ENCODE measurements around the gene PKNOX2.
A peak's percentile ranks its signal among the peaks of the same experiment; 100 is the strongest.

PKNOX2 gene

DNA sequence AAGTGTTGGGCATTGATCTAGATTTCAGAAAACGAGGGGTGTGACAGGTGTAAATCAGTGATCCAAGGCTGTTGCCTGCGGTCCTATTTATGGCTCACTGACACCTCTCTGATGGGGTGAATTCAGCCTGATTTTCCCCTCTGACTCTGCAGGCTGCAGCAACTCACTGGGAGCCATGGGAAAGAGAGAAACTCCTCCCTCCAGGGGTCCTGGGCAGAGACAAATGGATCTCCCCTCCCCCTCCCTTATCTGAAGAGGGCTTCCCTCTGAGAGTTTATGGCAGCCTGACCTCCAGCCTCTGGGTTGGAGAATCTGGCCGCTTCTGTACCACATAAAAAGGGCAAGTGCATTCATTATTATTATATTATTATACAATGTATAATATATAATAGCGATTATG is 1.8 kb upstream of the PKNOX2 start:
- TF ChIP-seq ZFX (IDR thresholded peaks at IDR 0.05): no peak
- TF ChIP-seq, protein P1, sequence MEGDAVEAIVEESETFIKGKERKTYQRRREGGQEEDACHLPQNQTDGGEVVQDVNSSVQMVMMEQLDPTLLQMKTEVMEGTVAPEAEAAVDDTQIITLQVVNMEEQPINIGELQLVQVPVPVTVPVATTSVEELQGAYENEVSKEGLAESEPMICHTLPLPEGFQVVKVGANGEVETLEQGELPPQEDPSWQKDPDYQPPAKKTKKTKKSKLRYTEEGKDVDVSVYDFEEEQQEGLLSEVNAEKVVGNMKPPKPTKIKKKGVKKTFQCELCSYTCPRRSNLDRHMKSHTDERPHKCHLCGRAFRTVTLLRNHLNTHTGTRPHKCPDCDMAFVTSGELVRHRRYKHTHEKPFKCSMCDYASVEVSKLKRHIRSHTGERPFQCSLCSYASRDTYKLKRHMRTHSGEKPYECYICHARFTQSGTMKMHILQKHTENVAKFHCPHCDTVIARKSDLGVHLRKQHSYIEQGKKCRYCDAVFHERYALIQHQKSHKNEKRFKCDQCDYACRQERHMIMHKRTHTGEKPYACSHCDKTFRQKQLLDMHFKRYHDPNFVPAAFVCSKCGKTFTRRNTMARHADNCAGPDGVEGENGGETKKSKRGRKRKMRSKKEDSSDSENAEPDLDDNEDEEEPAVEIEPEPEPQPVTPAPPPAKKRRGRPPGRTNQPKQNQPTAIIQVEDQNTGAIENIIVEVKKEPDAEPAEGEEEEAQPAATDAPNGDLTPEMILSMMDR (conservative IDR thresholded peaks at IDR 0.05): no peak
- no peak overlapping the region for H3K27ac ChIP-seq

DNA sequence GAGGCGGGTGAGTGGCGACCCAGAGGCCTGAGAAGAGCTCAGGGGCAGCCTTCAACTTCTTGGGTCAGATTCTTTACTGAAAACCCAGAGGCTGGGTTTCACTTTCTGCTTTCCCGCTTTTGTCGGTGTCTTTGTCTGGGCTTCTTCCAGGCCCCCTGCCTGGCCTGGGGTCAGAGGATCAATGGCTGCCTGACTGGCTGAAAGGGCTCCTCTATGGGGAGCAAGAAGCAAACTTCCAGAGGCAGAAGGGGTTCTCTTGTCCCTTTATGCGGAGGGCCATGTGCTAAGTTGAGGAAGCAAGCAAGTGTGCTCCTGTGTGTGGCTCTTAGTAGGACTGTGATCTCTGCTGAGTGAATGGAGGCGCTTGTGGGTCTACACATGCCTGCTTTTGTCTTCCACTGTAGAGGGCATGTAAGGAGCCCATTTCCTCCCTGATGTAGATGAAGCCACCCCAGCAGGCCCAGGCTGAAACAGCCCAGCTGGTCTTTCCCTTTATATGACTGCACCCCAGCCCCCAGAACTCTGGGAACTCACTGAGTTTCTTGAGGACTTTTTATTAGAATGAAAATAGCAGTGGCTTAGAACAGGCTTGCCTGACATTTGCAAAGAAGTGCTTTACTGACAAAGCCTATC is 1.0 kb upstream of the PKNOX2 start:
- TF ChIP-seq ZFX (IDR thresholded peaks at IDR 0.05): no peak
- TF ChIP-seq, protein P1 (conservative IDR thresholded peaks at IDR 0.05): no peak
- no peak overlapping the region for H3K27ac ChIP-seq

DNA sequence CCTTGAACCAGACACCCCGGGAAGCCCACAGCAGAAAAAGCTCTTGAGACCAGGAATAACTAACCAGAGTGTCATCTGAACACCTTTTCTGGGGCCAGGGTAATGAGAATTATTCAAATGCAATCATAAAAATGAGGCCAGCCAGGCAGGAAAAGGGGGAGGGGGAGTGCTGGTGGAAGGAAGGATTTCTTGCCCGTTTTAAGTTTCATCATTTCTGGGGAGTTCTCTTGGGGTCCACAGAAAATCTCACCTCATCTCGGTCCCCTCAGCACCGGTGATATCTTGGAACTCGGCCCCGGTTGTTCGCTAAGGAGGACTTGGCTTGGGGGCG is 495 bp upstream of the PKNOX2 start:
- no peak overlapping the region for H3K27ac ChIP-seq
- TF ChIP-seq, protein P1 (conservative IDR thresholded peaks at IDR 0.05): no peak
- no peak for TF ChIP-seq ZFX (IDR thresholded peaks at IDR 0.05)

DNA sequence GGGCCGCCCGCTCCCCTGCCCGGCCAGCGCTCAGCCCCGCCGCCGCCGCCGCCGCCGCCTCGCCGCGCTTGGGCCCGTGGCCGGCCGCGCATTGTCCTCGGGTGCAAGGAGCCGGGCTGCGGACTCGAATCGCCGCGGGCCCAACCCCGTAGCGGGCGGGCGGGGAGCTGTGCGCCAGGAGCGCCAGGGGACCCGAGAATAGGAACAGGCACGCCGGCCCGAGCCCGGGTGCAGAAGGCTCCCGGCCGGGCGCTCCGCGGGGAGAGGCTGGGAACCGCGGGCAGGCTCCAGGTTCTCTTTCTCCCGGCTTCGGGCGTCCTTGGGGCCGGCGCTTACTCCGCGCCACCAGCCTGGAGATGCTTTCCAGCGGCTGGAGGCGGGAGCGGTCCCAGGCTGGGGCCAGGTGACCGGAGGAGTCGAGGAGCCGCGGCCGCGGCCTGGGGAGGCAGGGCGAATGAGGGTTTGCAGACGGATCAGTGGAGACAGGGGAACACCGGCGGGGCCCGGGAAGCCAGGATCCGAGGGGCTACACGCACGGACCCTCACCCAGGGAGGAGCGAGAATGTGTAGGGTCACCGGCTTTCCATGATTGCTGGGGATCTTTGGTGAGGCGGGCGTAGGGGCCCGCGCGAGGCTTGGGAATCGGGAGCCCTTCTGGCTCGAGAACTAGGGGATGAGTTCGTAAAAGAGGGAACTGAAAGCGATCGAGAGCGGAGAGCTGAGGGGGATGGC is 726 bp downstream of the PKNOX2 start:
- peak; percentile 70 for TF ChIP-seq ZFX (IDR thresholded peaks at IDR 0.05)
- TF ChIP-seq, protein P1 (conservative IDR thresholded peaks at IDR 0.05): no peak
- peak overlapping the region; percentile 42 for H3K27ac ChIP-seq

DNA sequence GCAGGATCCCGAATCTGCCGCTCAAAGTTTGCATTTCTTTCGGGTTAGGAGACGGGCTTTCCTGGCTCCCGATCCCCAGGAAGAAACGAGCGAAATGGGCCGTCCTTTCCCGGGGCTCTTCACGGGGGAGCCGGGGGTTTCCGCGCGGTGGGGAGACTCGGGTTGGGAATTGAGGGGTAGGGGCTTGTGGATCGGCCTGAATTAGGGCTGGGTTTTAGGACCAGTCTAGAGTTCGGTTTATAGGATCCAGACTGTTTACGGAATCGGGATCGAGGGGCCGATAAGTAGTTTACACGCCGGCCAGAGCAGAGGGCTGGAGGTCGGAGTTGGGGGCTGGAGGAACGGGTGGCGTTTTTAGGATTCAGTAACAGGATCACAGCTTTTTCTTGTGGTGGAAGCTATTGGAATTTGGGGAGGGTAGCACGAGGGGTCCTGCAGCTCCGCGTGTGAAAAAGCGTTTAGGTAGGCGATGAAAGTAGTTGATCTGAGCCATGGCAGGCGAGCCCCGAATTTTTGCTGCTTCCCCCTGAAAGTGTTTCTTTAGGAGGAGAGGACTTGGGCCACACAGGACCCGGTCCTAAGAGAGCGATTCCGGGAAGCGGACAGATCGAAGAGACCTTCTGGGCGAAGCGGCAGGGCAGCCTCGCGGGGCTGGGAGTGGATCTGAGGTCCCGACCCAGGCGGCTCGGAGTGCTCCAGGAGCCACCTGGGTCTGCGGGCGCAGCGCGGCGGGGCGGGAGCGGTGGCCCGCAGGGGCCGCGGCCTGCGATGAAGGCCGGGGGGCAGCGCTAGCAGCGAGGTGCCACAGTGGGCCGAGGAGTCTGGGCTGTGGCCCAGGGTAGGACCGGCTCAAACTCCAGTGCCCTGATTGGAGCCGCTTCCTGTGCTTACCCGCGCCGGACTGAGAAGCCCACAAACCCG is 1.6 kb downstream of the PKNOX2 start:
- TF ChIP-seq, protein P1 (conservative IDR thresholded peaks at IDR 0.05): no peak
- TF ChIP-seq ZFX (IDR thresholded peaks at IDR 0.05): no peak
- peak overlapping the region; percentile 42; the same call in 1 of the 2 replicates for H3K27ac ChIP-seq

DNA sequence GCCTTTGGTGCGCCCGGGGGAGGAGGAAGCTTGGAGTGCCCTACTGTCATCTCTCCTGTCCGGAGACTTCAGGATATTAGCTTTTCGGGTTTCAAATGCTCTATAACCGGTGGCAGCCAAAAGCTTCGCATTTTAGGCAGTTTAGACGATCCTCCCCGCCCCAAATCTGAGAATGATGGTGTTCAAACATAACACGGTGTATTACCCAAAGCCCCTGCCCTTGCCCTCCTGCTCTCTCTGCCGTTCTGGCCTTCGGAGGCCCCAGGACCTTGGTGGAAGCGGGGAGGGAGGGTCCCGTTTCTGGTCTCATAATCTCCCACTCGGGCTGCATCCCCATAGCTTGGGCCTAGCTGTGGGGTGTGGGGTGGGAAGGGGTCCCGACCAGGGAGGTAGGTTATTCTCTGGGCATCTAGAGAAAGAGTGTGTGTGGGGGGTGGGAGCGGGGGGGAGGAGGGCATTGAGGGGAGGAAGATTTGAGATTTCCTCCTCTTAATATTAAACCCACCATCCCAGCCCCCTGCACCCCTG is 2.3 kb downstream of the PKNOX2 start:
- H3K27ac ChIP-seq: peak overlapping the region; percentile 70
- TF ChIP-seq, protein P1 (conservative IDR thresholded peaks at IDR 0.05): no peak
- no peak for TF ChIP-seq ZFX (IDR thresholded peaks at IDR 0.05)

Measured in C4-2B (cell line).